NCI-H345 treated with DMSO at 0.1 percent for 48 hours (cell line): ENCODE results near the gene GRAP2.
"Not testable (repeated sequence)": the region's sequence is repeated elsewhere in the genome, so short reads cannot be mapped to it uniquely, and the experiment has no call there.

ENCODE experiments used
- DNase-seq: peaks from one replicate; lab custom pipeline; 2025; ENCODE audit not compliant: unreplicated experiment; lab: John Stamatoyannopoulos, UW

Gene GRAP2

DNA sequence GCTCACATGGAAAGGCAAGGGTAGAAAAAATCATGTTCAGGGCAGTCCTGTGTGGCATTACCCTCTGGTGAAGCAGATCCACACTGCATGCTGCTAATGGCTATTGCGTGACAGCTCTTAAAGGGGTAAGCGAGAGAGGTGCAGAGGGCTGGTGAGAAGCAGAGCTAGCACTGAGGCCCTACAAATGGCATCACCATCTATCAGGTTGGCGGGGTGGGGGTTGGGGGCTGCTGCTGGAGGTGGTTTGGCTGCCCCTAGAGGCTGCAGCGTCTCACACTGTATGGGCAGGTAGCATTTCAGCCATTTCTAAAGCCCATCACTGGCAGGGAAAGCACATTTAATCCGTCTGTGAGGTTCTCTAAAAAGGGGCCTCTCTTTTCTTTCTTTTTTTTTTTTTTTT, 42.5 kb downstream of the GRAP2 start:
- DNase-seq, result no peak

DNA sequence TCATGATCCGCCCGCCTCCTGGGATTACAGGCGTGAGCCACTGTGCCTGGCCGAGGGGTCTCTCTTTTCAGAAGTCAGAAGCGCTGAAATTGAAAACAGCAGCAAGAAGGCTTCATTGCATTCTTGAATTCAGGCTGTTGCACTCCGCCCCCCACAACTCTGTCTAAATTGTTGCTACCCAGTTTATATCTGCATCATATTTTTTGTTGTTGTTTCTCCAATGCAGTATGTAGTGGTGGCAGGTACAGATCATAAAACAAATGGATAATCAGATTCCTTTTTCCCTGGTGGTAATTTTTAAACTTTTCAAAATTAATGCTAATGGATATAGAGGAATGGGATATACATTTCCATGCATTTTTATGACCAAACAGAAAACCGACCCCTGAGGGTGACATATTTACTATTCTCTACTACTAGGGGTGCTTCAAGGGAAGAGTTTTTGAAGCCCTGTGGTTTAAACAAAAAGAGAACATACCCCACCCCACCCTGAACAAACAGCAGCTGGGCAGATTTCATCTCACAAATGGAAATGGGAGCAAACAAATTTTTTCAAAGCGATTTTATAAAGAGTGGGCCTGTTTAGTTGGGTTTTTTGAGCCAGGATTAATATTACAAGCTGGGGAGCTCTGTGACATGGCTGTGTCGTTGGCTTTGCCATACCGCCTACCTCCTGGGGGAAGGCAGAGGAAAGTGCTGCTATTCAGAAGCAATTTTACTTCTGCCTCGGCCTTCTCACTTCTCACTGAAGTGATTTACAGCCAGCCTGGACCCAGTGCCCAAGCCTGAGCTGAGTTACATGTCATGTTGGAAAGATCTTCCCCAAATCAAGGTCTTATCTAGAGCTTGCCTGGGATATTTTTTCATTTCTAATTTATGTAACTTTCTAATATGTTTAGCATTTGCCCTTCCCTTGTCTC, 43.3 kb downstream of the GRAP2 start:
- DNase-seq, result no peak

DNA sequence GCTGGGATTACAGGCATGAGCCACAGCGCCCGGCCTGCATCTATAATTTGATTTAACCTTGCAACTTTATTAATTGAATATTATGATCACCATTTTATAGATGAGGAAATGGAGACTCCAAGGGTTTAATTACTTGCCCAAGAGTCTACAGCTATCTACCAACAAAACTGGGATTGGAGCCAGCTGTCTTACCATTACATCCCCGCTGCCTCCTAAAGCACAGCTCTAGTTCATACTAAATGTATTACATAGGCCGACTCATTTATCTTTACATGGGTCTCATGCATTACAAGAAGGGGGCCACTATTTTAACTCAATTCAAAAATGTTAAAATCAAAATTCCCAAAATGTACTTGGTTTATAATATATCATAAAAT, 45.2 kb downstream of the GRAP2 start:
- no peak for DNase-seq

- no peak for DNase-seq
Observed at GRCh38 chr22:39946503-39947219, 45.8 kb downstream of the GRAP2 start.

GRCh38 chr22:39947220-39948216, 46.6 kb downstream of the GRAP2 start:
- DNase-seq, result no peak

- no peak for DNase-seq
Observed at GRCh38 chr22:39949964-39950737, 49.3 kb downstream of the GRAP2 start.

- DNase-seq, result not testable (repeated sequence)
Observed at GRCh38 chr22:39951603-39952293, 50.9 kb downstream of the GRAP2 start.

DNA sequence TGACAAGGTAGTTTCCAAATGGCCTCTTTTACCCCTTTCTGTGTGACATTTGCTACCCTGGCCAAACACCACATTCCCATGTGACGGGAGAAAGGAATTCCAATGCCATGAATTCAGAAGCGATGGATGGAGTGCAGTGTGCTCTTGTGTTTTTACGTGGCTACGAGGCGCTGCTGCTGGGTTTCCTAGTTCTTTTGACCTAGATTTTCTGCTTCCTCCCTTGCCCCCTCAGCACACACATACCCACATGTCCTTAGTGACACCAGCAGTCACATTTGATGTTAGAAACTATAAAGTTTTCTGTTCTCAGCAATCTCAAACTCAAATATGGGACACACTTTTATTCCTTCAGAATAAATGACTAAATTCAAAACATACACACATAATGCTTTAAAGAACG, 51.5 kb downstream of the GRAP2 start:
- no peak for DNase-seq

GRCh38 chr22:39953101-39953500, 52.2 kb downstream of the GRAP2 start:
- DNase-seq, result no peak

DNA sequence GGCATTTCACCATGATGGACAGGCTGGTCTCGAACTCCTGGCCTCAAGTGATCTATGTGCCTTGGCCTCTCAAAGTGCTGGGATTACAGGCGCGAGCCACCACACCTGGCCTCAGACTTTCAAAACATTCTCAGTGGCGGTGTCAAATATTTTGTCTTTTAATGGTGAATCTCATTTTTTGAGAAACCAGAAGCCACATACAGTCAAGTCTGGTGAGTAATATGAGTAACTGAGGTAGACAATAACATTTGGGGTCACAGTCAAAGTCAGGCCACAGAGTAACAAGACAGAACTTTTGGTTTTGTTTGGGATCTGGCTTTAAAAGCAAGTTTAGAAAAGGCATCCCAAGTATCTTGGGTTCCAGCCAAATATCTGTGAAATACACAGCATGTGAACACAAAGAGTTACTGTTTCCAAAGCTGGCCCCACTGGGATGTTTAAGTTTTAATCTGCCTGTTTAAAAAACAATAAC, 53.7 kb downstream of the GRAP2 start:
- DNase-seq, result no peak

DNA sequence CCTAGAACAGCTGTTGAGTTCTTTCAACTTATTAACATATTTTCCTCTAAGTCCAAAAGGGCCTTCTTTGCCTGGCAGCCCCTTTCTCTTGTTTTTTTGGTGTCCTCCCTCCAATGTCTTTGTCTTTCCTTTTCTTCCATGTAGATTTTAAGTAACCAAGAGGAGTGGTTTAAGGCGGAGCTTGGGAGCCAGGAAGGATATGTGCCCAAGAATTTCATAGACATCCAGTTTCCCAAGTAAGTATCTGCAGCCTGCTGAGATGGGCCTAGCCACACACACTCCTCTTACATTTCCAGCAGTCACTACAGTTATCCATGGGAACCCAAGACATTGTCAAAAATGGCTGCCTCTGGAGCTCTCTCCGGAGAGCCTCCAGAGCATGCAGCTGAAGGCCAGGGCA, 54.8 kb downstream of the GRAP2 start:
- no peak for DNase-seq

DNA sequence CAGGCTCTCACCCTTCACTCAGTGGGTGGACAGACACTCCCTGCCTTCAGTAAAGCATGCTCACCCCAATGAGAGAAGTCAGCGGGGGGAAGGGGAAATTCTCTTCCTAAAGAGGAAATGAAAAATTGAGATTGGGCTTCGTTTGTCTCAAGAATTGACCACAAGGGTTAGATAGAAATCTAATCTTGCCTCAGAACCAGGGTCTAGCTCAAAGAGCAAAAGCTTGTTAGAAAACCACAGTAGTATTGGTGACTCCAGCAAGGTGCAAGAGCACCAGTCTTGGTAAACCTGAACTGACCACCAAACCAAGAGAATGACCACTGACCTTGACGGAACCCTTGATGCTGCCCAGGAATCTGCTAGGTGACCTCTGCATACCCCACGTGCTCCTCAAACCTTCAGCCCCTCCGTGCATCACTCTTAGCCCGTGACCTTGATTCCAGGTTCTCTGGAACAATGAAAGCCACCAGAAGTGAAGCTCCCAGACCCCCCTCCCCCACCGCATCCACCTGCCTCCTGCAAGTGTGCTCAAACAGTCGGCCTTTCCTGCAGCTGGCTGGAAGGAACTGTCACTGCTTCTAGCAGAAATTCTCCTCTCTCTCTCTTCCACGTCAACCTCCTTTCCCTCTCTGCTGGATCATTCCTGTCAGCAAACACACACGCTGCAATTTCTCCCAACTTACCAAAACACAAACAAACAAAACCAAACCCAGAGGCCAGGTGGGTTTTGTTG, 56.2 kb downstream of the GRAP2 start:
- DNase-seq, result no peak

DNA sequence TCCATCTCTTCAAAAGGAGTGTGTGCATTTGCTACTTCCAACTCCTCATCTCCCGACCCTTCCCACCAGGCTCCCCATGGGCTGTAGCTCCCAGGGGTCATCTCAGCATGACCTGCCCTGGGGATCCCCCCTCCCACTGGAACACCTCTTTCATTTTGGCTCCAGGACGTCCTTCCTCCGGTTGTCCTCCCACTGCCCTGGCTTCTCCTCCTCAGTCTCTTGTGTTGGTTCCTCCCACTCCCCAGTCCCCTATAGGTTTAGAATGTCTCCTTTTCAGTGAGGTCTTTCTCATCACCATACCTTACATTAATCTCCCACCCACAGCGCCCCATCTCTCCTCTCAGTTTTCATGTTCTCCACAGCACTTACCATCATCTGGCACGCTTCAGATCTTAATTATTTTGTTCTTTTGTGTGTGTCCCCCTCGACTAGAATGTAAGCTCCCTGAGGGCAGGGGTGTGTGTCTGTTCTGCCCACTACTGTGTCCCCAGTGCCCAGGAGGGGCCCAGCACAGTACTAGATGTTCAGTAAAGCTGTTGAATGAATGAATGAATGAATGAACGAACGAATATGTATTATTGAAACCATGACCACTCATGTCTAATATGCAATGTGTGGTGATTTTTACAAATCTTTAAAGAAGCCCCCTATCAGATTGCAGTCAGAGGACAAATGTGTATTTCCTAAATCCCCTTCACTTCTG, 57.3 kb downstream of the GRAP2 start:
- DNase-seq, result no peak

GRCh38 chr22:39958949-39959639, 58.2 kb downstream of the GRAP2 start:
- DNase-seq, result no peak

- DNase-seq, result no peak
Observed at GRCh38 chr22:39959640-39960447, 59.0 kb downstream of the GRAP2 start, which contains the start of gene TMA7B. Gene TMA7B (plus strand): TSS chr22:39960397. CDS start chr22:39964375, 3,978 bp downstream.

- DNase-seq, result no peak
Observed at GRCh38 chr22:39960791-39961746, 60.2 kb downstream of the GRAP2 start.
